ENCODE measurements around the gene CLRN1. TPM values are rescaled to one million over a fixed set of nuclear protein-coding genes. Genes with fewer than 3 reads are reported as not detected.
A peak's percentile ranks its signal among the peaks of the same experiment; 100 is the strongest.

CLRN1 gene
- total RNA-seq, 1 donor from 2014 or later = not detected

- DNase-seq = no peak
Measured at GRCh38 chr3:150975086-150975991, 2.8 kb upstream of the CLRN1 start.

GRCh38 chr3:150970665-150971324 lies 1.7 kb downstream of the CLRN1 start:
- DNase-seq = peak; percentile 76

GRCh38 chr3:150968341-150969035 lies 4.0 kb downstream of the CLRN1 start:
- DNase-seq = no peak

- DNase-seq = no peak
Measured at GRCh38 chr3:150965436-150965835, 7.1 kb downstream of the CLRN1 start.

- DNase-seq = no peak
Measured at GRCh38 chr3:150961949-150962348, 10.6 kb downstream of the CLRN1 start.

- DNase-seq = no peak
Measured at GRCh38 chr3:150960708-150961684, 11.5 kb downstream of the CLRN1 start.

- no peak for DNase-seq
Measured at GRCh38 chr3:150958683-150959082, 13.8 kb downstream of the CLRN1 start.

- no peak for DNase-seq
Measured at GRCh38 chr3:150956376-150956775, 16.2 kb downstream of the CLRN1 start.

GRCh38 chr3:150951923-150952322 lies 20.6 kb downstream of the CLRN1 start:
- DNase-seq = no peak

- DNase-seq = no peak
Measured at GRCh38 chr3:150945226-150946032, 27.1 kb downstream of the CLRN1 start.

- no peak for DNase-seq
Measured at GRCh38 chr3:150942221-150942620, 30.3 kb downstream of the CLRN1 start.

GRCh38 chr3:150936693-150937092 lies 35.8 kb downstream of the CLRN1 start:
- no peak for DNase-seq

- DNase-seq = no peak
Measured at GRCh38 chr3:150933473-150933995, 39.0 kb downstream of the CLRN1 start.

GRCh38 chr3:150931745-150932144 lies 40.8 kb downstream of the CLRN1 start:
- DNase-seq = no peak

- no peak for DNase-seq
Measured at GRCh38 chr3:150930839-150931238, 41.7 kb downstream of the CLRN1 start.

- DNase-seq = no peak
Measured at GRCh38 chr3:150928234-150928633, 44.3 kb downstream of the CLRN1 start.

GRCh38 chr3:150926328-150926727 lies 46.2 kb downstream of the CLRN1 start:
- no peak for DNase-seq

- peak; percentile 62 for DNase-seq
Measured at GRCh38 chr3:150925751-150926201, 46.8 kb downstream of the CLRN1 start.

- DNase-seq = peak; percentile 13
Measured at GRCh38 chr3:150922611-150923010, 49.9 kb downstream of the CLRN1 start.

- no peak for DNase-seq
Measured at GRCh38 chr3:150921209-150921608, 51.3 kb downstream of the CLRN1 start.

- DNase-seq = peak; percentile 13
Measured at GRCh38 chr3:150920236-150920635, 52.3 kb downstream of the CLRN1 start.

All from dermis blood vessel endothelial cell (primary cell).